K562 (cell line): Measurements from ENCODE around the gene DTL. TPM values are rescaled to one million over a fixed set of nuclear protein-coding genes. Genes with fewer than 3 reads are reported as not detected.

ENCODE experiments used
- ATAC-seq: fragments of 200-7000 bp; cut with Tn5 transposase; 3 replicates; pipeline ENCODE4 v1.9.1; 2020; ENCODE audit warnings: moderate library complexity
- BruUV-seq: library from RNA; stranded (reverse); fragments of 400-500 nt; replicated peaks from 2 replicates; lab custom pipeline; 2021; lab: Mats Ljungman, UMichigan
- CTCF ChIA-PET: fragments of 300-600 bp; formaldehyde crosslinking; extraction: SDS; loops from one replicate; lab custom pipeline; 2021; ENCODE audit warnings: low intra/inter-chr PET ratio; lab: Yijun Ruan, JAX
- POLR2A ChIA-PET: fragments of 300-600, 350-650 bp; sonication (Branson Sonifier 250); formaldehyde crosslinking; extraction: SDS; loops from one replicate; lab custom pipeline; 2021; ENCODE audit warnings: antibody characterized with exemption, inconsistent platforms; lab: Yijun Ruan, JAX
- DNase-seq, 4 experiments: peaks; one replicate each; pipeline versions ENCODE4 v3.0.0 to v3.0.0-alpha.2; 2011 to 2018; ENCODE audit warnings: low spot score in 3 of 4, mixed read lengths in 3 of 4; ENCODE audit errors: extremely low read depth in 1 of 4
- FAIRE-seq: peaks from 2 replicates; lab custom pipeline; 2011; peaks lifted over from hg19 to GRCh38; lab: Jason Lieb, UNC
- H2AFZ ChIP-seq: 2 replicates; pipeline ENCODE4 v1.6.0; 2011; ENCODE audit warnings: low read depth, low read length, control low read depth, inconsistent platforms
- H3K27ac ChIP-seq: fragments of 200-600 bp; 3 replicates; pipeline ENCODE4 v1.8.0; 2011; ENCODE audit warnings: low read depth, mild to moderate bottlenecking, control low read depth, inconsistent platforms, low read length, moderate library complexity, mixed read lengths; ENCODE audit errors: extremely low read depth
- H3K27me3 ChIP-seq, 2 experiments: fragments of 300-600 bp in 1 of 2; 2 replicates in 1 of 2; 3 replicates in 1 of 2; pipeline versions ENCODE4 v1.6.0 to v1.8.0; 2011; ENCODE audit warnings: inconsistent platforms in 2 of 2, low read length in 2 of 2, mild to moderate bottlenecking in 1 of 2, mixed read lengths in 1 of 2, moderate library complexity in 1 of 2; ENCODE audit not compliant: control insufficient read depth in 2 of 2, insufficient read depth in 2 of 2
- H3K36me3 ChIP-seq: fragments of 300-600 bp; 3 replicates; pipeline ENCODE4 v1.8.0; 2011; ENCODE audit warnings: mild to moderate bottlenecking, low read length, inconsistent platforms; ENCODE audit not compliant: control insufficient read depth, insufficient read depth
- H3K4me1 ChIP-seq, 2 experiments: fragments of 200-600 bp in 1 of 2; replicated peaks in 1 of 2; 2 replicates in 1 of 2; 3 replicates in 1 of 2; pipeline versions ENCODE4 v1.5.1 to v1.8.0; 2011; ENCODE audit warnings: inconsistent platforms in 2 of 2, low read length in 2 of 2, mild to moderate bottlenecking in 1 of 2, mixed read lengths in 1 of 2, moderate library complexity in 1 of 2; ENCODE audit not compliant: control insufficient read depth in 2 of 2, insufficient read depth in 2 of 2
- H3K4me2 ChIP-seq: 2 replicates; pipeline ENCODE4 v1.6.1; 2011; ENCODE audit warnings: low read length, control low read depth, inconsistent platforms, mixed read lengths; ENCODE audit not compliant: insufficient read depth
- H3K4me3 ChIP-seq: fragments of 200-600 bp; sonication (generic), shearing (Covaris generic); 2 replicates; pipeline ENCODE4 v1.5.1; 2016; ENCODE audit warnings: control low read depth, inconsistent platforms
- H3K79me2 ChIP-seq: fragments of 200-600 bp; 3 replicates; pipeline ENCODE4 v1.8.0; 2011; ENCODE audit warnings: low read length, inconsistent platforms; ENCODE audit not compliant: control insufficient read depth, insufficient read depth
- H3K9ac ChIP-seq, 2 experiments: 2 replicates each; pipeline versions ENCODE4 v1.6.0 to v1.6.1; 2011; ENCODE audit warnings: low read depth in 2 of 2, low read length in 2 of 2, control low read depth in 1 of 2, inconsistent platforms in 1 of 2, mild to moderate bottlenecking in 1 of 2, mixed read lengths in 1 of 2; ENCODE audit not compliant: insufficient read depth in 1 of 2
- H3K9me1 ChIP-seq: one replicate; pipeline ENCODE4 v1.6.0; 2011; ENCODE audit warnings: inconsistent platforms, mild to moderate bottlenecking, low read length, moderate library complexity; ENCODE audit not compliant: control insufficient read depth, insufficient read depth
- H3K9me3 ChIP-seq: replicated peaks from 2 replicates; pipeline ENCODE4 v1.5.1; 2011; ENCODE audit warnings: low read depth, low read length, inconsistent platforms; ENCODE audit not compliant: control insufficient read depth, insufficient read depth
- H4K20me1 ChIP-seq: replicated peaks from 2 replicates; pipeline ENCODE4 v1.6.1; 2011; ENCODE audit warnings: low read length, inconsistent platforms, mixed read lengths; ENCODE audit not compliant: control insufficient read depth, insufficient read depth
- DIDO1 ChIP-seq: fragments of 450-650 bp; IDR thresholded peaks from 2 replicates; pipeline ENCODE4 v1.6.1; 2016; ENCODE audit warnings: low read depth, missing biosample characterization, missing genetic modification characterization
- GTF2B ChIP-seq: IDR thresholded peaks from 2 replicates; pipeline ENCODE4 v1.6.1; 2011; ENCODE audit not compliant: insufficient read length; ENCODE audit errors: extremely low read depth
- KDM2B ChIP-seq: fragments of 250-450 bp; sonication (Bioruptor Pico); IDR thresholded peaks from 2 replicates; pipeline ENCODE4 v1.8.0; 2021; ENCODE audit warnings: mild to moderate bottlenecking, moderate library complexity
- MBD2 ChIP-seq: sonication (generic); IDR thresholded peaks from 2 replicates; pipeline ENCODE4 v1.6.1; 2016; ENCODE audit warnings: low read depth, borderline replicate concordance
- MEF2A ChIP-seq: IDR thresholded peaks from 2 replicates; pipeline ENCODE4 v1.6.1; 2011; ENCODE audit warnings: low read depth, mild to moderate bottlenecking, low read length, moderate library complexity; ENCODE audit not compliant: control insufficient read depth
- MGA ChIP-seq: fragments of 450-650 bp; IDR thresholded peaks from 2 replicates; pipeline ENCODE4 v1.6.1; 2016; ENCODE audit warnings: mild to moderate bottlenecking, moderate library complexity
- SAFB ChIP-seq: fragments of 200-400 bp; formaldehyde crosslinking; IDR thresholded peaks from 2 replicates; pipeline ENCODE4 v1.6.1; 2017; ENCODE audit warnings: low read depth, low read length, borderline replicate concordance
- THAP12 ChIP-seq: fragments of 250-450 bp; sonication (Bioruptor Pico); IDR thresholded peaks from 2 replicates; pipeline ENCODE4 v1.9.0; 2021; ENCODE audit warnings: mild to moderate bottlenecking, inconsistent platforms
- WGBS: fragments of 100-300 bp; shearing (Covaris generic); methylation state at CpG from one replicate; pipeline ENCODE4 v1.1.6; 2016; ENCODE audit warnings: low coverage, mixed read lengths; ENCODE audit not compliant: insufficient coverage; ENCODE audit errors: missing lambda C conversion rate; 5-methylcytosine and 5-hydroxymethylcytosine counted together
- in situ Hi-C: fragments of 300-500 bp; cut with MboI; formaldehyde crosslinking; loops from 4 replicates; pipeline ENCODE4 v1.15.0; 2018; ENCODE audit warnings: inconsistent platforms, mixed read lengths
- intact Hi-C: fragments of 100-400 bp; cut with micrococcal nuclease; formaldehyde crosslinking; loops from 2 replicates; pipeline ENCODE4 v1.14.2; 2022
- polyA plus RNA-seq, 8 experiments: library from polyadenylated mRNA; depleted of rRNA in 4 of 8; stranded (reverse) in 5 of 8; unstranded in 3 of 8; fragments of >200 nt; fragmentation: Nextera tagmentation in 2 of 8; fragmentation: Illumina TruSeq in 1 of 8; extraction: Ambion mirVana in 2 of 8; extraction: Trizol in 1 of 8; gene quantifications; 2 replicates each; pipeline versions ENCODE4 v1.2.1 to v1.2.3, GENCODE V29; 2011 to 2014; ENCODE audit warnings: inconsistent platforms in 1 of 8, missing spikeins in 1 of 8
- total RNA-seq, 7 experiments: library from RNA; depleted of rRNA in 6 of 7; stranded (reverse); fragments of >200 nt in 6 of 7; fragmentation: Illumina TruSeq in 2 of 7; extraction: Trizol in 2 of 7; gene quantifications; 2 replicates each; pipeline versions ENCODE4 v1.2.1 to v1.2.3, GENCODE V29; 2011 to 2021; ENCODE audit warnings: low replicate concordance in 1 of 7

DTL gene
- total and polyA plus RNA-seq, 9 of the 15 experiments (the other 6 are each of a cell fraction or from before 2014, with no cell fraction given) = 38.3 to 81.0 (median 63.2) TPM

GRCh38 chr1:212010004-212010403, 25.5 kb upstream of the DTL start:
- H3K4me2 ChIP-seq = no peak overlapping the region
- DNase-seq (no peak), ATAC-seq (no peak), FAIRE-seq (no peak)
- no TSS peak for BruUV-seq
- in situ Hi-C loops = no loop called here
- H3K9ac ChIP-seq = no peak overlapping the region
- peaks cover 68% of the 10 kb centered on the region for H3K36me3 ChIP-seq
- H4K20me1 ChIP-seq = no peaks in the 10 kb centered on the region
- 95% methylated on average over 3 of the region's 3 CpGs for WGBS
- H3K27me3 ChIP-seq = no peaks in the 10 kb centered on the region
- ChIA-PET POLR2A (interaction anchor here (0.9 to 1.9 kb wide), 4 partner anchors 10 to 335 kb away, joined by 3 to 5 read pairs (median 3); partner anchors contain the start of genes DTL, INTS7 and NEK2), CTCF (interaction anchor here (2.2 kb wide), 1 partner anchor 24 kb away, joined by 6 read pairs; no protein-coding TSS in a partner anchor)
- no peaks in the 10 kb centered on the region for H3K9me3 ChIP-seq
- no peaks in the 10 kb centered on the region for H3K79me2 ChIP-seq
- no peaks in the 10 kb centered on the region for H3K4me1 ChIP-seq
- intact Hi-C loops = loop anchor here (5.0 kb wide), 1 partner anchor 328 kb away; no protein-coding TSS in a partner anchor
- no peak overlapping the region for H2AFZ ChIP-seq
- no peak overlapping the region for H3K27ac ChIP-seq
- H3K4me3 ChIP-seq = no peak overlapping the region
- H3K9me1 ChIP-seq = no peaks in the 10 kb centered on the region
- TF ChIP-seq MGA (no peak), SAFB (no peak), KDM2B (CRISPR knock-in tag) (no peak), DIDO1 (tag) (no peak), MEF2A (no peak), THAP12 (CRISPR knock-in tag) (no peak), GTF2B (no peak), MBD2 (no peak)
